GM06990 (cell line): Measurements from ENCODE around the gene NPHP4.

Experiments
- DNase-seq: peaks from one replicate; pipeline ENCODE4 v3.0.0-alpha.2; 2011; ENCODE audit not compliant: insufficient read length; ENCODE audit errors: extremely low read depth
- H3K27me3 ChIP-seq: replicated peaks from 2 replicates; pipeline ENCODE4 v1.6.0; 2011; ENCODE audit warnings: low read length; ENCODE audit not compliant: control insufficient read depth, insufficient read depth
- H3K36me3 ChIP-seq: 2 replicates; pipeline ENCODE4 v1.5.1; 2011; ENCODE audit warnings: low read length; ENCODE audit not compliant: control insufficient read depth, insufficient read depth
- H3K4me3 ChIP-seq: replicated peaks from 2 replicates; pipeline ENCODE4 v1.5.1; 2011; ENCODE audit warnings: low read depth, mild to moderate bottlenecking, control low read depth, low read length
- CTCF ChIP-seq: IDR thresholded peaks from 2 replicates; pipeline ENCODE4 v1.5.1; 2011; ENCODE audit warnings: low read length, control low read depth, mild to moderate bottlenecking, inconsistent platforms; ENCODE audit not compliant: insufficient read depth, poor library complexity, severe bottlenecking

NPHP4 gene

GRCh38 chr1:5956022-5956830, 36.0 kb downstream of the NPHP4 start:
- Histone ChIP-seq H3K4me3 (no peak overlapping the region), H3K27me3 (no peaks in the 10 kb centered on the region), H3K36me3 (peaks cover 5% of the 10 kb centered on the region)
- no peak for DNase-seq
- no peak for TF ChIP-seq CTCF

- Histone ChIP-seq H3K36me3 (peaks cover 3% of the 10 kb centered on the region), H3K4me3 (no peak overlapping the region), H3K27me3 (no peaks in the 10 kb centered on the region)
- TF ChIP-seq CTCF, result no peak
- DNase-seq, result no peak
Measured at GRCh38 chr1:5955479-5955977, 36.7 kb downstream of the NPHP4 start.

GRCh38 chr1:5954964-5955363, 37.3 kb downstream of the NPHP4 start:
- no peak for TF ChIP-seq CTCF
- H3K27me3 ChIP-seq, result no peaks in the 10 kb centered on the region
- no peak overlapping the region for H3K4me3 ChIP-seq
- DNase-seq, result no peak
- peaks cover 2% of the 10 kb centered on the region for H3K36me3 ChIP-seq

GRCh38 chr1:5953386-5953785, 38.8 kb downstream of the NPHP4 start:
- DNase-seq, result no peak
- H3K36me3 ChIP-seq, result peaks cover 1% of the 10 kb centered on the region
- no peak overlapping the region for H3K4me3 ChIP-seq
- TF ChIP-seq CTCF, result no peak
- H3K27me3 ChIP-seq, result no peaks in the 10 kb centered on the region

- DNase-seq, result no peak
- H3K27me3 ChIP-seq, result no peaks in the 10 kb centered on the region
- H3K36me3 ChIP-seq, result peaks cover 5% of the 10 kb centered on the region
- no peak overlapping the region for H3K4me3 ChIP-seq
- no peak for TF ChIP-seq CTCF
Measured at GRCh38 chr1:5951846-5952410, 40.3 kb downstream of the NPHP4 start.
